Endothelial cell of hepatic sinusoid (primary cell): Measurements from ENCODE around the gene KDM4C.

Experiments used
- in situ Hi-C: cut with HindIII; loops from 2 replicates; pipeline ENCODE4 v1.10.0; 2017; ENCODE audit warnings: low sequenced_read_pairs

The KDM4C gene

GRCh38 chr9:6961845-6962522 lies 204.2 kb downstream of the KDM4C start:
- in situ Hi-C loops, result loop anchor here (5.0 kb wide), 1 partner anchor 75 kb away; no protein-coding TSS in a partner anchor

- in situ Hi-C loops, result no loop called here
These were observed 207.8 kb downstream of the KDM4C start for GRCh38 chr9:6965566-6965965.

- in situ Hi-C loops, result no loop called here
These were observed 210.5 kb downstream of the KDM4C start for GRCh38 chr9:6968271-6968670.

DNA sequence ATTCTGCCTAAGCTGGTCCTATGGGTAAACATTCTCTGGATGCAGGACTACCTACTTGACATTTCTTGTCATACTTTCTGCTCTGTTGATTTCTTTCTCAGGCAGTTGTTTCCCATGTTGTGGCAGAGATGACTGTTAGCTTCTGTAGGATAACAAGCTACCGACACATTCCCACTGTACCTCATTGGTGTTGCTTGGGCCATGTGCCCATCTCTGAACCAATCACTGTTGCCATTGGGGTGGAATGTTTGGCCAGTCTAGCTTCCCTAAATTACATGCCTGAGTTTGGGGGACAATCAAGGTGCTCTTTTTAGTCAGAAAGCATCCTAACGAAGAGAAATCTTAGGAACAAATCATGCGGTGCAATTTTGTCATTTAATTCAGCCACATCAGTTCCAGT lies 212.0 kb downstream of the KDM4C start:
- in situ Hi-C loops, result no loop called here

DNA sequence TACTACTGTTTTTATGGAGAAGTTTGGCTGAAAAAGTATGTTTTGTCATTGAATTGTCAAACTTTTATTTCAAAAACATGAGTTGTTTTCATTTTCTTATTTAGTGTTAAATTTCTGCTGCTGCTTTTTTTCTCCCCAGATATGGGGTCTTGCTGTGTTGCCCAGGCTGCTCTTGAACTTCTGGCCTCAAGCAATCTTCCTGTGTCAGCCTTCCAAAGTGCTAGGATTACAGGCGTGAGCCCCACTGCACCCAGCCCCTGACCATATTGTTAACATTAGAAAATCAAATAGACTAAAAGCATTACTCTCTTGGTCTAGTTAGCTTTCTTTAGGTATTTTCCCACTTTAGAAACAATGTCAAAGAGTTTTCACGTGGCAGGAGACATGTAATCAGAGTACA lies 215.3 kb downstream of the KDM4C start:
- in situ Hi-C loops, result no loop called here

DNA sequence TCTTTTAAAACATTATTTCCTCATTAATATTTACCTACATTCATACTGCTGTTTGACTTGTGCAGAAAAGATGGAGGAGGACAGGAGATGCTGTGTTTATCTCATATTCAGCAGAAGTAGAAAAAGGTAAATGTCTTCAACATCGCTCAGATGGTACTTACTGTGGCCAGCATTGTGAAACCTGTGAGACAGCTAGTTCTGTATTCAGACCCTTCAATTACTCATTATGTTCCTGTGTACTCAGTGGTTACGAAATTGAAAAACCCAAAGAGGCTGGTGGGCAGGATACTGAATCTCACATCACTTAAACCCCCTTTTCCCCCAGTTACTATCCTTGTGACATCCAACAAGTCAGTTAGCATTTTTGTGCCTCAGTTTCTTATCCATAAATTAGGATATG lies 216.0 kb downstream of the KDM4C start:
- in situ Hi-C loops, result no loop called here

- in situ Hi-C loops, result no loop called here
These were observed 217.4 kb downstream of the KDM4C start for GRCh38 chr9:6975198-6975597.

GRCh38 chr9:6977761-6978160 lies 220.0 kb downstream of the KDM4C start:
- in situ Hi-C loops, result no loop called here

- in situ Hi-C loops, result no loop called here
These were observed 220.8 kb downstream of the KDM4C start for GRCh38 chr9:6978591-6978990.

DNA sequence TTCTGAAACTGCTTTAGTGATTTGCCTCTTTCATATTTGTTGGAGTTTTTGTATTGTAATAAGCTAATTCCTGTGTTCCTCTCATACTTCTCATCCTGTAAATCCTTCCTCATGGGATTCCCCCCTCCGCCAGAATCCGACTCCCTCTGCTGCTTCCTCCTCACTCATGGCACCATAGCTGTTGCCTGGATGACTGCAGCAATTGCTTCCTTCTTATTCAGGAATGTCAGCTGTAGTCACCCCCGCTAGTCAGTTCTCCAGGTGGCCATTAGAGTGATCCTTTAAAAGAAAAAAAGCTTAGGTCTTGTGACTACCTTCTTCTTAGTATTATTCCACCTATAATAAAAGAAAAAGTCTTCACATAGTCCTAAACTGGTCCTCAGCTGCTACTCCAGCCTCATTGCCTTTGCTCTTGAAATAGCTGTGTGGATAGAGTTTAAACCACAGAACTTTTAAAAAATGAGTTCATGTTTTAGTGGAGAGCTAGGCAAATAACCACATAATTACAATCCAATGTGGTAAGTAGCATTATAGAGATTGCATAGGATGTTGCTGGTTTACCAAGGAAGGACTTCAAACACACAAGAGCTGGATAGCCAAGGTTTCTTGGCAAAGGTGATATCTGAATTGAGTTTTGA lies 227.3 kb downstream of the KDM4C start:
- in situ Hi-C loops, result loop anchor here (5.0 kb wide), 1 partner anchor 68 kb away; no protein-coding TSS in a partner anchor

GRCh38 chr9:6986141-6986815 lies 228.5 kb downstream of the KDM4C start:
- in situ Hi-C loops, result loop anchor here (5.0 kb wide), 1 partner anchor 69 kb away; no protein-coding TSS in a partner anchor

DNA sequence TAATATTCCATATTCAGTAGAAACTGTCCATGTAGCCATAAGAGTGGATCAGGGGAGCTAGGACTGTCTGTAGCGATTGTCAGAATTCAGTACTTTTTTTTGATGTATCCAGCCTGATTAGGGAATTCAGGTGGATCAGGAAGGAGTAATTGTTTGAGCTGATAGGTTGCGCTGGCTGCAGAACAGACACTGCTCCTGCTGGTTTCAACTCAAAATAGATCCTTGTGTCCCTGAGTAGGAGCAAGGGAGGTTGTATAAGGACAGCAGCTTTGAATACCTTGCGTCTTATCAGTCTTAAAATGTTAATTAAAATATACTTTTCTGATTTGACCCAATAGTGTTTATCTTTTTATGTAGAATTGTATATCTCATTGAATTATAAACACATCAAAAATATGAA lies 229.6 kb downstream of the KDM4C start:
- in situ Hi-C loops, result loop anchor here (5.0 kb wide), 1 partner anchor 70 kb away; no protein-coding TSS in a partner anchor

DNA sequence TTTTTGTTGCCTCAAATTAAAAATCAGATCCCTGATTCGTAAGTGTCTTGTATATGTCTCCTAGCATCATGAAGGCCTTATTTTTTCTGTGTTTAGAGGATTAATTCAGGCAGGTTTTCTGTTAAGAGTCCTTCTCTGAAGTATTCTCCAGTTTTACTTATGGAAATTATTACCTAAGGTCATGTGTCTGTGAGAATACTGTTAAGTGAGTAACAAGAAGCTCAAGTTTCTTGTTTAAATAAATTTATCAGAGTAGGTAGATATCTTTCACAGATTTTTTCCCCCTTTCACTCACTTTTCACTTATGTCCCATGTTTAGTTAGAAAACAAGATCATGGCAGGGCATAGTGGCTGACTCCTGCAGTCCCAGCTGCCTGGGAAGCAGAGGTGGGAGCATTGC lies 233.6 kb downstream of the KDM4C start:
- in situ Hi-C loops, result no loop called here

DNA sequence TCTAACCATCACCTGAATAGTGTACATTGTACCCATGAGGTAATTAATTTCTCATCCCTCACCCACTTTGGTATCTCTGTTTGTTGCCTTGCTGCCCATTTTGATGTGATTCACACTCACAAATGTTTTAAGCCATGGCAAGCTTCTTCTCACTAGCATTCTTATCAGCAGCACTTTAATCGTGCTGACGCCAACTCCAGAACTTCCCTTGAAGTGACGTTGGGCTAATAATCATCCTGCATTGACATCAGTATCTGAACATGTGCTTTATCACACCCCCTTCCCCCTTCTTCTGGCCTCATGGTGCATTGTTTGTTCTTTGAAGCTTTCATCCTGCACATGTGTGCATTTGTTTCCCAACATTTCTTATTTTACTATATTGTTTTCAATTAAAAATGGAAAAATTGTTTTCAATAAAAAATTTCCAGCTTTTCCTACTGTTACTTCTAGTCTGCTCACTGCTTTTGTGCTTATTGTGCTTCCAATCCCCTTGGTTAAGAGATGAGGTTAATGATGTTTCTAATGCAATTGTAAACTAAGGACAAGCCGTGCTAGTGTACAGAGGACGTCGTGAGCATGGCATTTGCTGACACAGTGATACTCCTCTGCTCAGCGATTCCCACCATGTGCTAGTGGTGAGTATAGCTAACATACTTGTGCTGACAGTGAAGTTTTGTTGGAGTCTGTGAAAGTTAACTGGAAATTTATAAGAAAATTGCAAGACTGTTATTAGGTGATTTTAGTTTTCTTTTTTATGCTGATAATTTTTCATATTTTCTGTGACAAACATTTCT lies 238.5 kb downstream of the KDM4C start:
- in situ Hi-C loops, result no loop called here

GRCh38 chr9:6997330-6997729 lies 239.6 kb downstream of the KDM4C start:
- in situ Hi-C loops, result no loop called here

DNA sequence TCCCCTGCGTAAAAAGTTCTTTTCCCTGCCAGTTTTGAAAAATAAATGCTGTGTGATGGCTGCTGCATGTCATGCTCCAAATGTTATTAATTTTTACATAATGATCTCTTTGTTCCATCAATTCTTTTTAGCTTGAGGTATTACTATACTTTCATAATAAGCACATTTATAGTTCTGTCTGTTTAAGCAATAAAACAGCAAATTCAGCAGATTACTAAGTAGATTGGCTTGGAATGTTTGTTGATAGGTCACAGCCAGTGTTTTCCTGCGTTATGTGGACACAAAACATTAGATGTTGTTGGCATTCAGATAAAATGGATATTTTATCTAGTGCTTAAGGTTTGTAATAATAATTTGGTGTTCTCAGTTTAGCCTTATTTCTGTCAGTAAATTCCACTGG lies 242.0 kb downstream of the KDM4C start:
- in situ Hi-C loops, result no loop called here

GRCh38 chr9:7001571-7001970 lies 243.8 kb downstream of the KDM4C start:
- in situ Hi-C loops, result no loop called here

DNA sequence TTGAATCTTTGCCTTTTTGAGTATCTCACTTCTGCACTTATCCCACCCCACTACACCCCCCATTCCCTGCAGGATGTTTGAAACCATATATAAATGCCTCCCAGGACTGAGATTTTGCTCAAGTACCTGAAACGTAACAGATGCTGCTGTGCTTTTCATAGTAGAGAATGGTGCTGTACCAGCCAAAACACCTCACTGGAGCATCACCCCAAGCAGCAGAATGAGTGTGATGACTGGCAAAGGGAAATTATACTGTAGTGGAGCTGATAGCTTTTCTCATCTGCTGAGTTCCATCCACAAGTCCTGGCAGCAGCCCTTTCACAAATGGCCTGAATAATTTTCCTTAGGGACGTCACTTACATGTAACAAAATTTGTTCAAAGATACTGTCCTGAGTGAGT lies 246.1 kb downstream of the KDM4C start:
- in situ Hi-C loops, result no loop called here

DNA sequence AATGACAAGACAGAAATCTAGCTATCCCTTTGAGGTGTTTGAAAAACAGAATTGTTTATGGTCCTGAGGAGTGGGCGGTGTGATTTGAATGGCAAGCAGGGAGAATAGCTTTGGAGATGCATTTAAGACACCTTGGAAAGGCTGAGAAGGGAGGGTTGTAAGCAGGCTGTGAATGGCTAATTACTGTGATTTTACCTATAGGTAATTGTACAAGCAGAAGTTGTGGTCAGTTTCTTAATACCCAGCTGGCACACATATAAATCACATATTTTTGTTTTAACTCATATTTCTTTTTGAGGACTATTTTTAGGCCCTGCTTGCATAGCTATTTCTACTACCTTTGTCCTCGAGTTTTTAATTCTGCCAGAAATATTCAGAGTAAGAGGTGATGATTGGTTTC lies 248.6 kb downstream of the KDM4C start:
- in situ Hi-C loops, result no loop called here

DNA sequence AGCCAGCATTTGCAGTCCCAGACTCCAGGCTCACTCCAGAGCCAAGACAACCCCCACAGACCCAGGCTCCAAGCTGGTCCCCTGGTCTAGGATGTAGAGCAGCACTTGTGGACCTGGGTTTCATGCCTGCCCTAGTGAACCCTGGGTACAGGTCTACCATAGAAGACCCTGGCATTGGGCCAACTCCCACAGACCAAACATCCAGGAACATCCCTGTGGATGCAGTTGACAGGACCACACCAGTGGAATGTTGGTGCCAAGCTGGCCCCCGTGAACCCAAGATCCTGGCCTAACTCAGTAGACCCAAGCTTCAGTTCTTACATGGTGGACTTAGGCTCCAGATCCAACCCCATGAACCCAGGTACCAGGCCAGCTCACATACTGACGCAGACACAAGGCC lies 250.6 kb downstream of the KDM4C start:
- in situ Hi-C loops, result no loop called here

GRCh38 chr9:7009065-7009464 lies 251.3 kb downstream of the KDM4C start:
- in situ Hi-C loops, result no loop called here
